K562 (cell line): ENCODE measurements around the gene FAM187B. TPM values are rescaled to one million over a fixed set of nuclear protein-coding genes. Genes with fewer than 3 reads are reported as not detected.

Experiments
- CTBP1 ChIP-seq: fragments of 450-650 bp; IDR thresholded peaks from 2 replicates; pipeline ENCODE4 v1.6.1; 2016; ENCODE audit warnings: borderline replicate concordance
- ETV6 ChIP-seq, 3 experiments: fragments of 150-350 bp in 1 of 3; sonication (generic) in 1 of 3; formaldehyde crosslinking in 1 of 3; IDR thresholded peaks; 2 replicates each; pipeline versions ENCODE4 v1.6.1 to v1.8.0; 2014 to 2022; ENCODE audit warnings: borderline replicate concordance in 2 of 3, low read depth in 2 of 3, antibody characterized with exemption in 1 of 3, low read length in 1 of 3, mild to moderate bottlenecking in 1 of 3, missing genetic modification reagents in 1 of 3
- FOXP1 ChIP-seq: sonication (generic); formaldehyde crosslinking; IDR thresholded peaks from 2 replicates; pipeline ENCODE4 v1.8.0; 2022; ENCODE audit warnings: mild to moderate bottlenecking, missing genetic modification reagents
- HDAC3 ChIP-seq: fragments of 450-650 bp; IDR thresholded peaks from 2 replicates; pipeline ENCODE4 v1.6.1; 2018; ENCODE audit warnings: borderline replicate concordance, mild to moderate bottlenecking, moderate library complexity; ENCODE audit not compliant: partially characterized antibody
- HMGN3 ChIP-seq: IDR thresholded peaks from 2 replicates; pipeline ENCODE4 v1.6.1; 2011; ENCODE audit warnings: borderline replicate concordance, low read depth, mild to moderate bottlenecking, mixed read lengths, low read length; ENCODE audit not compliant: insufficient read length; ENCODE audit errors: extremely low read depth
- JUND ChIP-seq, 2 experiments: IDR thresholded peaks; 2 replicates in 1 of 2; 3 replicates in 1 of 2; pipeline ENCODE4 v1.6.1; 2011; ENCODE audit warnings: borderline replicate concordance in 2 of 2, low read depth in 2 of 2, low read length in 2 of 2, improper control_type of control experiment in 1 of 2, missing biosample characterization in 1 of 2, missing genetic modification characterization in 1 of 2, missing genetic modification reagents in 1 of 2
- MAFG ChIP-seq: fragments of 450-650 bp; conservative IDR thresholded peaks from 2 replicates; pipeline ENCODE4 v1.6.1; 2016; ENCODE audit warnings: missing genetic modification characterization, missing compliant biosample characterization
- NEUROD1 ChIP-seq: fragments of 150-350 bp; IDR thresholded peaks from 2 replicates; pipeline ENCODE4 v1.6.1; 2014; ENCODE audit warnings: borderline replicate concordance, low read length, low read depth; ENCODE audit not compliant: partially characterized antibody
- NR2C2 ChIP-seq, 2 experiments: fragments of 200-800 bp in 1 of 2; sonication (Bioruptor generic) in 1 of 2; sonication (generic) in 1 of 2; formaldehyde crosslinking in 1 of 2; IDR thresholded peaks; 2 replicates each; pipeline versions ENCODE4 v1.6.1 to v1.8.0; 2016 to 2022; ENCODE audit warnings: mild to moderate bottlenecking in 1 of 2, missing compliant biosample characterization in 1 of 2, missing genetic modification characterization in 1 of 2, missing genetic modification reagents in 1 of 2
- SNRNP70 ChIP-seq: fragments of 200-400 bp; formaldehyde crosslinking; optimal IDR thresholded peaks from 2 replicates; pipeline ENCODE3; 2017; ENCODE audit warnings: low read depth, low read length
- ZFP1 ChIP-seq: fragments of 450-650 bp; formaldehyde crosslinking; IDR thresholded peaks from 2 replicates; pipeline ENCODE4 v1.4.0; 2020; ENCODE audit warnings: mild to moderate bottlenecking, mixed read lengths
- ZNF589 ChIP-seq: fragments of 200-800 bp; sonication (Bioruptor generic); IDR thresholded peaks from 2 replicates; pipeline ENCODE4 v1.6.1; 2016; ENCODE audit warnings: low read depth, missing genetic modification characterization, missing compliant biosample characterization
- polyA plus RNA-seq, 8 experiments: library from polyadenylated mRNA; depleted of rRNA in 4 of 8; stranded (reverse) in 5 of 8; unstranded in 3 of 8; fragments of >200 nt; fragmentation: Nextera tagmentation in 2 of 8; fragmentation: Illumina TruSeq in 1 of 8; extraction: Ambion mirVana in 2 of 8; extraction: Trizol in 1 of 8; gene quantifications; 2 replicates each; pipeline versions ENCODE4 v1.2.1 to v1.2.3, GENCODE V29; 2011 to 2014; ENCODE audit warnings: inconsistent platforms in 1 of 8, missing spikeins in 1 of 8
- total RNA-seq, 7 experiments: library from RNA; depleted of rRNA in 6 of 7; stranded (reverse); fragments of >200 nt in 6 of 7; fragmentation: Illumina TruSeq in 2 of 7; extraction: Trizol in 2 of 7; gene quantifications; 2 replicates each; pipeline versions ENCODE4 v1.2.1 to v1.2.3, GENCODE V29; 2011 to 2021; ENCODE audit warnings: low replicate concordance in 1 of 7
- TF ChIP-seq, protein P1 (sequence below): sonication (generic); formaldehyde crosslinking; IDR thresholded peaks from 2 replicates; pipeline ENCODE4 v1.8.1; 2023; ENCODE audit warnings: mild to moderate bottlenecking, missing genetic modification reagents
- TF ChIP-seq, protein P2 (sequence below): fragments of 450-650 bp; IDR thresholded peaks from 2 replicates; pipeline ENCODE4 v1.7.1; 2018; ENCODE audit warnings: mild to moderate bottlenecking, low read depth; ENCODE audit not compliant: partially characterized antibody
- TF ChIP-seq, protein P3 (sequence below), 2 experiments: fragments of 450-650 bp; IDR thresholded peaks; 2 replicates each; pipeline ENCODE4 v1.6.1; 2018; ENCODE audit warnings: mild to moderate bottlenecking in 2 of 2, low read depth in 1 of 2; ENCODE audit not compliant: partially characterized antibody in 2 of 2

Gene FAM187B
- total and polyA plus RNA-seq, 9 of the 15 experiments (the other 6 are each of a cell fraction or from before 2014, with no cell fraction given), result 0.04 to 0.09 TPM; not detected in 7

DNA sequence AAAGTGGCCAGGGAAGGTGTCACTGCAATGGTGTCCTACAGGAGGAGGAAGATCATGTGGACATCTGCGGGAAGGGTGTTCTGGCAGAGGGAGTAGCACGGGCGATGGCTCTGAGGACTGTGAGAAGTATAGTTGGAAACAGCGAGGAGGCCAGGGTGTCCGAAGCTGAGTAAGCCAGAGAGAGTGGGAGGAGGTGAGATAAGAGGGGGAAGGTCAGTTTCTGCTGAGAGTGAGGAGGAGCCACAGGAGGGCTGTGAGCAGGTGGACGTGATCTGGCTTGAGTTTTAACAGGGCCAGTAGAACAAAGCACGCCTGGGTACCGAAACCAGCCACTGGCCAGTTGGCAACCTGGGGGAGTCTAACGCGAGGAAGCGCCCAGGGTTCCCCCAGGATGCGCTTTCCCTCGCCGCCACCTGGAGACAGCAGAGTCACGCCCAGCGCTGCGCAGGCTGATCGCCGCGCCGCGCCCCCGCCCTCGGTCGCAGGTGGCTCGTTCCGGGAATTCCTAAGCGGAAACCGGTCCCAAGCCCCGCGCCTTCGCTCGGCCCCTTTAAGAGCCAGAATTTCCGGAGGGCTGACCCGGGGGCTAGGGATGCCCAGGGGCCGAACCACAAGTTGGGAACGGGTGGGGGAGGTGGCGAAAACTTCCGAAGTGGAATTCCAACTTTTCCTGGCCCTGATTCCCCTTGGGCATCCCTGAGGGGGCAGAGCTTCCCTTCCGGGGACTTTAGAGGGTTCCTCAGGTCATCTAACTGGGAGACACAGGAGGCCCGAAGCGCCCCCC, 19.2 kb upstream of the FAM187B start (continued):
- TF ChIP-seq NEUROD1 (peak; percentile 66), ZFP1 (no peak), HDAC3 (peak; percentile 70), NR2C2 (CRISPR knock-in tag; IDR thresholded peaks at IDR 0.05) (no peak), NR2C2 (tag; IDR thresholded peaks at IDR 0.05) (peak; percentile 83; the same call in 1 of the 2 replicates), SNRNP70 (no peak), JUND (IDR thresholded peaks at IDR 0.05; ENCODE audit: borderline replicate concordance, low read depth, low read length) (peak; percentile 69), JUND (tag; IDR thresholded peaks at IDR 0.05; ENCODE audit: borderline replicate concordance, low read depth, low read length) (peak; percentile 70; the same call in 1 of the 3 replicates), ETV6 (IDR thresholded peaks at IDR 0.05; ENCODE audit: borderline replicate concordance in 1 of 2, low read depth in 2 of 2, low read length in 1 of 2) (no peak), ETV6 (CRISPR knock-in tag; IDR thresholded peaks at IDR 0.05; ENCODE audit: borderline replicate concordance) (no peak), ZNF589 (CRISPR knock-in tag) (peak; percentile 19; the same call in 1 of the 2 replicates), MAFG (tag) (no peak), FOXP1 (CRISPR knock-in tag) (peak; percentile 20; the same call in 1 of the 2 replicates), CTBP1 (peak; percentile 98), HMGN3 (peak; percentile 29)
- TF ChIP-seq, protein P1, sequence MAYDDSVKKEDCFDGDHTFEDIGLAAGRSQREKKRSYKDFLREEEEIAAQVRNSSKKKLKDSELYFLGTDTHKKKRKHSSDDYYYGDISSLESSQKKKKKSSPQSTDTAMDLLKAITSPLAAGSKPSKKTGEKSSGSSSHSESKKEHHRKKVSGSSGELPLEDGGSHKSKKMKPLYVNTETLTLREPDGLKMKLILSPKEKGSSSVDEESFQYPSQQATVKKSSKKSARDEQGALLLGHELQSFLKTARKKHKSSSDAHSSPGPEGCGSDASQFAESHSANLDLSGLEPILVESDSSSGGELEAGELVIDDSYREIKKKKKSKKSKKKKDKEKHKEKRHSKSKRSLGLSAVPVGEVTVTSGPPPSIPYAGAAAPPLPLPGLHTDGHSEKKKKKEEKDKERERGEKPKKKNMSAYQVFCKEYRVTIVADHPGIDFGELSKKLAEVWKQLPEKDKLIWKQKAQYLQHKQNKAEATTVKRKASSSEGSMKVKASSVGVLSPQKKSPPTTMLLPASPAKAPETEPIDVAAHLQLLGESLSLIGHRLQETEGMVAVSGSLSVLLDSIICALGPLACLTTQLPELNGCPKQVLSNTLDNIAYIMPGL (CRISPR knock-in tag), result no peak
- TF ChIP-seq, protein P2, sequence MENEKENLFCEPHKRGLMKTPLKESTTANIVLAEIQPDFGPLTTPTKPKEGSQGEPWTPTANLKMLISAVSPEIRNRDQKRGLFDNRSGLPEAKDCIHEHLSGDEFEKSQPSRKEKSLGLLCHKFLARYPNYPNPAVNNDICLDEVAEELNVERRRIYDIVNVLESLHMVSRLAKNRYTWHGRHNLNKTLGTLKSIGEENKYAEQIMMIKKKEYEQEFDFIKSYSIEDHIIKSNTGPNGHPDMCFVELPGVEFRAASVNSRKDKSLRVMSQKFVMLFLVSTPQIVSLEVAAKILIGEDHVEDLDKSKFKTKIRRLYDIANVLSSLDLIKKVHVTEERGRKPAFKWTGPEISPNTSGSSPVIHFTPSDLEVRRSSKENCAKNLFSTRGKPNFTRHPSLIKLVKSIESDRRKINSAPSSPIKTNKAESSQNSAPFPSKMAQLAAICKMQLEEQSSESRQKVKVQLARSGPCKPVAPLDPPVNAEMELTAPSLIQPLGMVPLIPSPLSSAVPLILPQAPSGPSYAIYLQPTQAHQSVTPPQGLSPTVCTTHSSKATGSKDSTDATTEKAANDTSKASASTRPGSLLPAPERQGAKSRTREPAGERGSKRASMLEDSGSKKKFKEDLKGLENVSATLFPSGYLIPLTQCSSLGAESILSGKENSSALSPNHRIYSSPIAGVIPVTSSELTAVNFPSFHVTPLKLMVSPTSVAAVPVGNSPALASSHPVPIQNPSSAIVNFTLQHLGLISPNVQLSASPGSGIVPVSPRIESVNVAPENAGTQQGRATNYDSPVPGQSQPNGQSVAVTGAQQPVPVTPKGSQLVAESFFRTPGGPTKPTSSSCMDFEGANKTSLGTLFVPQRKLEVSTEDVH, result no peak
- TF ChIP-seq, protein P3, sequence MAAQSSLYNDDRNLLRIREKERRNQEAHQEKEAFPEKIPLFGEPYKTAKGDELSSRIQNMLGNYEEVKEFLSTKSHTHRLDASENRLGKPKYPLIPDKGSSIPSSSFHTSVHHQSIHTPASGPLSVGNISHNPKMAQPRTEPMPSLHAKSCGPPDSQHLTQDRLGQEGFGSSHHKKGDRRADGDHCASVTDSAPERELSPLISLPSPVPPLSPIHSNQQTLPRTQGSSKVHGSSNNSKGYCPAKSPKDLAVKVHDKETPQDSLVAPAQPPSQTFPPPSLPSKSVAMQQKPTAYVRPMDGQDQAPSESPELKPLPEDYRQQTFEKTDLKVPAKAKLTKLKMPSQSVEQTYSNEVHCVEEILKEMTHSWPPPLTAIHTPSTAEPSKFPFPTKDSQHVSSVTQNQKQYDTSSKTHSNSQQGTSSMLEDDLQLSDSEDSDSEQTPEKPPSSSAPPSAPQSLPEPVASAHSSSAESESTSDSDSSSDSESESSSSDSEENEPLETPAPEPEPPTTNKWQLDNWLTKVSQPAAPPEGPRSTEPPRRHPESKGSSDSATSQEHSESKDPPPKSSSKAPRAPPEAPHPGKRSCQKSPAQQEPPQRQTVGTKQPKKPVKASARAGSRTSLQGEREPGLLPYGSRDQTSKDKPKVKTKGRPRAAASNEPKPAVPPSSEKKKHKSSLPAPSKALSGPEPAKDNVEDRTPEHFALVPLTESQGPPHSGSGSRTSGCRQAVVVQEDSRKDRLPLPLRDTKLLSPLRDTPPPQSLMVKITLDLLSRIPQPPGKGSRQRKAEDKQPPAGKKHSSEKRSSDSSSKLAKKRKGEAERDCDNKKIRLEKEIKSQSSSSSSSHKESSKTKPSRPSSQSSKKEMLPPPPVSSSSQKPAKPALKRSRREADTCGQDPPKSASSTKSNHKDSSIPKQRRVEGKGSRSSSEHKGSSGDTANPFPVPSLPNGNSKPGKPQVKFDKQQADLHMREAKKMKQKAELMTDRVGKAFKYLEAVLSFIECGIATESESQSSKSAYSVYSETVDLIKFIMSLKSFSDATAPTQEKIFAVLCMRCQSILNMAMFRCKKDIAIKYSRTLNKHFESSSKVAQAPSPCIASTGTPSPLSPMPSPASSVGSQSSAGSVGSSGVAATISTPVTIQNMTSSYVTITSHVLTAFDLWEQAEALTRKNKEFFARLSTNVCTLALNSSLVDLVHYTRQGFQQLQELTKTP (IDR thresholded peaks at IDR 0.05; ENCODE audit: low read depth in 1 of 2, partially characterized antibody in 2 of 2), result peak in 1 of 2 experiments; percentile 72
